A549 (cell line): Measurements from ENCODE around the gene RSAD1.

ENCODE experiments used
- NR3C1 ChIP-seq: fragments of >200 bp; sonication (Bioruptor Twin); formaldehyde crosslinking; IDR thresholded peaks from 3 replicates; pipeline ENCODE4 v1.6.1; 2017
- POLR2A ChIP-seq: IDR thresholded peaks from 2 replicates; pipeline ENCODE4 v1.6.1; 2012; ENCODE audit warnings: mild to moderate bottlenecking, low read length
- RAD21 ChIP-seq, 2 experiments: fragments of >200 bp in 1 of 2; sonication (Bioruptor Twin) in 1 of 2; formaldehyde crosslinking in 1 of 2; IDR thresholded peaks in 1 of 2; conservative IDR thresholded peaks in 1 of 2; 2 replicates in 1 of 2; 3 replicates in 1 of 2; pipeline ENCODE4 v1.6.1; 2012 to 2018; ENCODE audit warnings: inconsistent platforms in 1 of 2
- TF ChIP-seq, protein P1 (sequence below): IDR thresholded peaks from 2 replicates; pipeline ENCODE4 v1.6.1; 2012
- TF ChIP-seq, protein P2 (sequence below): fragments of >200 bp; sonication (Bioruptor Twin); formaldehyde crosslinking; IDR thresholded peaks from 3 replicates; pipeline ENCODE4 v1.5.1; 2016

DNA sequence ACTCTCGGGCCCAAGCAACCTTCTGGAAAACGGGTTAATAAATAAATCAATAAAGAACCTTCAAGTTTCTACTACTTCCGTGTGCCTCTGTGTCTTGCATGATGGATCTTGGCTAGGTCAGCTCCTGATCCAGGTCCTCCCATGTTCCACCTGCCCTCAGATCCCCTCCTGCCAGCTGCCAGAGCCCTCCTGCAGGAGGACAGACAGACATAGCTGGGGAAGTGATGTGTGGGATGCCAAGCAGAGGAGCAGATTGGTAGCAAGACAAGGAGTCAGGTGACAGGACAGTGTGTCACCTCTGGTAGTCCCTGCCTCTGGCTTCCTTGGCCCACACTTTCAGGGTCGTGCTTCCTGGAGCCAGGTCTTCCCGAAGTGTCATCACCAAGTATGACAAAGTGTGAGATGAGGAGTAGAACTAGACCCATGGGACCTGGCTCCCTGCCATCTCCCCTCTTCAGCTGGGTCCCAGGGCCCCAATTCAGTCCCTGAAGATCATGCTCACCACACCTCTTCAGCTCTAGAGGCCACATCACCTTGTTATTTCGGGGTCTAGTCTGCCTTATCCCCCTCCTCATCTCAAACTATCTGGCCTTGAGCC lies 52.9 kb downstream of the RSAD1 start:
- TF ChIP-seq, protein P1, sequence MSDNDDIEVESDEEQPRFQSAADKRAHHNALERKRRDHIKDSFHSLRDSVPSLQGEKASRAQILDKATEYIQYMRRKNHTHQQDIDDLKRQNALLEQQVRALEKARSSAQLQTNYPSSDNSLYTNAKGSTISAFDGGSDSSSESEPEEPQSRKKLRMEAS: no peak
- TF ChIP-seq, protein P2, sequence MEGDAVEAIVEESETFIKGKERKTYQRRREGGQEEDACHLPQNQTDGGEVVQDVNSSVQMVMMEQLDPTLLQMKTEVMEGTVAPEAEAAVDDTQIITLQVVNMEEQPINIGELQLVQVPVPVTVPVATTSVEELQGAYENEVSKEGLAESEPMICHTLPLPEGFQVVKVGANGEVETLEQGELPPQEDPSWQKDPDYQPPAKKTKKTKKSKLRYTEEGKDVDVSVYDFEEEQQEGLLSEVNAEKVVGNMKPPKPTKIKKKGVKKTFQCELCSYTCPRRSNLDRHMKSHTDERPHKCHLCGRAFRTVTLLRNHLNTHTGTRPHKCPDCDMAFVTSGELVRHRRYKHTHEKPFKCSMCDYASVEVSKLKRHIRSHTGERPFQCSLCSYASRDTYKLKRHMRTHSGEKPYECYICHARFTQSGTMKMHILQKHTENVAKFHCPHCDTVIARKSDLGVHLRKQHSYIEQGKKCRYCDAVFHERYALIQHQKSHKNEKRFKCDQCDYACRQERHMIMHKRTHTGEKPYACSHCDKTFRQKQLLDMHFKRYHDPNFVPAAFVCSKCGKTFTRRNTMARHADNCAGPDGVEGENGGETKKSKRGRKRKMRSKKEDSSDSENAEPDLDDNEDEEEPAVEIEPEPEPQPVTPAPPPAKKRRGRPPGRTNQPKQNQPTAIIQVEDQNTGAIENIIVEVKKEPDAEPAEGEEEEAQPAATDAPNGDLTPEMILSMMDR: no peak
- no peak for TF ChIP-seq NR3C1
- TF ChIP-seq RAD21 (conservative IDR thresholded peaks at IDR 0.05 in 1 of 2, IDR thresholded peaks at IDR 0.05 in 1 of 2): no peak
- no peak for TF ChIP-seq POLR2A
